Measurements from ENCODE around the gene KDM4B. TPM values are rescaled to one million over a fixed set of nuclear protein-coding genes. Genes with fewer than 3 reads are reported as not detected.

KDM4B gene
- total and polyA plus RNA-seq, 10 of the 15 experiments (the other 5 are each of a cell fraction or from before 2014, with no cell fraction given), result 0.47 to 49.6 (median 16.2) TPM

DNA sequence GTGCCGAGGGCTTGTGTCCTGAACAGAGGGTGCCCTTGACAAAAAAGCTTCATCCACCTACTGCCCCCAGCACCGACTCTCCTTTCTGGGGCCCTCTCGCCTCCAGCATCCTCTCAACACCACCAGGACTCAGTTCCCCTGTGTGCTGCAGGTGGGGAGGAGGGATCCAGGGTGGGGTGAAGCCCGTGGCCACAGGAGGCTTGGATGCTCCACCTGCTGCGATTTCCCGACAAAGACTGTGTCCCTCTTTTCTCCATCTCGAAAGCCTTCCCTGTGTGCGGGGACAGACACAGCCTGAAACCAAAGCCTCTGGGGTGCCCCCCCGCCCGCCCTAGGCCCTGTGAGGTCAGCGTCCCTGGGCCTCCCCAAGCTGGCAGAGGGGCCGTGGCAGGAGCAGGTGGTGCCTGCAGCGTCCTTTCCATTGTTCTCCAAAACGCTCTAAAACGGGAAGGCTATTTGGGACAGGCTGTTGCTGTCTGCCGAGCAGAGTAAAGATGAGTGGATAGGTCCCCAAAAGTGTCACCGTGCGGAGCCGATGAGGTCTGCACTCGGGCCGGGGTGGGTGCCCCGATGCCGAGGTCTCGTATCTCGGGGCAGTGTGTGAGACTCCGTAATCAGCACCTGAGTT, 186.0 kb downstream of the KDM4B start:
- ChIA-PET RAD21 (ENCODE audit: unreplicated experiment) (no interaction called here), SMC1A (ENCODE audit: uncharacterized antibody, unreplicated experiment) (no interaction called here), CTCF (interaction anchor here (0.9 to 1.3 kb wide), 3 partner anchors 8 to 16 kb away, joined by 3 to 4 read pairs (median 4); no protein-coding TSS in a partner anchor), POLR2A (no interaction called here)
- no peak overlapping the region for H3K27ac ChIP-seq (ENCODE audit: control insufficient read depth, insufficient read depth)
- H3K4me1 ChIP-seq (ENCODE audit: control insufficient read depth, insufficient read depth, low read length), result no peaks in the 10 kb centered on the region
- no peak overlapping the region for H3K4me3 ChIP-seq
- H3K27me3 ChIP-seq (replicated peaks in 1 of 2; ENCODE audit: control insufficient read depth in 2 of 2, insufficient read depth in 2 of 2, low read length in 1 of 2), result no peaks in the 10 kb centered on the region
- no peak overlapping the region for H3K9ac ChIP-seq (ENCODE audit: control insufficient read depth, insufficient read depth, low read length)
- H3K79me2 ChIP-seq (ENCODE audit: control insufficient read depth, insufficient read depth, low read length), result no peaks in the 10 kb centered on the region
- intact Hi-C loops (cut with micrococcal nuclease; ENCODE audit: unreplicated experiment), result loop anchor here (2.0 kb wide), 1 partner anchor 106 kb away; no protein-coding TSS in a partner anchor
- DNase-seq (ENCODE audit: low read depth, low spot score), result no peak
- WGBS (ENCODE audit: insufficient coverage, insufficient replicate concordance, low lambda C conversion rate, missing lambda C conversion rate), result 88% methylated on average over 22 of the region's 26 CpGs
- BruUV-seq (replicated peaks), result no TSS peak
- in situ Hi-C loops (cut with MboI), result no loop called here
- no peak overlapping the region for H3K4me2 ChIP-seq (ENCODE audit: control insufficient read depth, insufficient read depth)
- H3K36me3 ChIP-seq (ENCODE audit: control insufficient read depth in 2 of 2, insufficient read depth in 2 of 2, low read length in 1 of 2), result no peaks in the 10 kb centered on the region
- ATAC-seq, result no peak
- H3K9me3 ChIP-seq (replicated peaks; ENCODE audit: control insufficient read depth, insufficient read depth, low read length), result no peaks in the 10 kb centered on the region; the same call in 2 of the 3 replicates
- no peaks in the 10 kb centered on the region for H4K20me1 ChIP-seq (ENCODE audit: control insufficient read depth, insufficient read depth)
- no peak overlapping the region for H2AFZ ChIP-seq (ENCODE audit: control insufficient read depth, low read depth, low read length)
- no peak for FAIRE-seq
- TF ChIP-seq, protein P1, sequence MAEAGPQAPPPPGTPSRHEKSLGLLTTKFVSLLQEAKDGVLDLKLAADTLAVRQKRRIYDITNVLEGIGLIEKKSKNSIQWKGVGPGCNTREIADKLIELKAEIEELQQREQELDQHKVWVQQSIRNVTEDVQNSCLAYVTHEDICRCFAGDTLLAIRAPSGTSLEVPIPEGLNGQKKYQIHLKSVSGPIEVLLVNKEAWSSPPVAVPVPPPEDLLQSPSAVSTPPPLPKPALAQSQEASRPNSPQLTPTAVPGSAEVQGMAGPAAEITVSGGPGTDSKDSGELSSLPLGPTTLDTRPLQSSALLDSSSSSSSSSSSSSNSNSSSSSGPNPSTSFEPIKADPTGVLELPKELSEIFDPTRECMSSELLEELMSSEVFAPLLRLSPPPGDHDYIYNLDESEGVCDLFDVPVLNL (IDR thresholded peaks at IDR 0.05; ENCODE audit: low read depth, low read length), result no peak
- TF ChIP-seq NR2C2 (IDR thresholded peaks at IDR 0.05; ENCODE audit: borderline replicate concordance, control insufficient read depth, insufficient read length, low read depth) (no peak), IKZF1 (conservative IDR thresholded peaks at IDR 0.05) (no peak), PAX8 (IDR thresholded peaks at IDR 0.05) (no peak)

DNA sequence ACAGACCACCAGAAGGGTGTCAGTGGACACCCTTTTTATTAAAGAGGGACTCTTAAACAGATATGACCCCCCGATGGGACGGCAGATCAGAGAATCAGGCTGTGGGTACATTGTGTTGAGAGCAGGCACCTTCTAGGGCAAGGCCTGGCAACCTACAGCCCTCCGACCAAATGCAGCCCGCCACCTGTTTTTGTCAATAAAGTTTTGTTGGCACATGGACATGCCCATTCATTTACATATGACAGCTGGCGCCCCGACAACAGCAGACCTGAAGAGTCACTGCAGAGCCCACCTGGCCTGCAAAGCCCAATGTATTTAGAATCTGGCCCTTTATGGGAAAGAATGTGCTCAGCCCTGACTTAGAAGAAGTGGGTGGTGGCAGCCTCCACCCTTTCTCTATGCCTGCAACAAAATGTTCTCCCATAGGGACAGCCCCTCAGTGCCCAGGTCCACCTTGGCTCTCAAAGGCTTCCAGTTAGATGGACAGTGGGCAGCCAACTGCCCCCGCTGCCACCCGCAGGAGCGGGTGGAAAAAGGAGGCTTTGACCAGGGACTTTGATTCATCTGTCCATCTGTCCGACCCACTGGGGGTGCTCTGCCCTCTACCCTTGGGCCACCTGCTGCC, 186.8 kb downstream of the KDM4B start:
- H3K9me3 ChIP-seq (replicated peaks; ENCODE audit: control insufficient read depth, insufficient read depth, low read length), result no peaks in the 10 kb centered on the region; the same call in 2 of the 3 replicates
- no peak overlapping the region for H2AFZ ChIP-seq (ENCODE audit: control insufficient read depth, low read depth, low read length)
- H3K4me3 ChIP-seq, result no peak overlapping the region
- ChIA-PET POLR2A (no interaction called here), CTCF (no interaction called here), RAD21 (ENCODE audit: unreplicated experiment) (no interaction called here), SMC1A (ENCODE audit: uncharacterized antibody, unreplicated experiment) (no interaction called here)
- ATAC-seq (no peak), DNase-seq (ENCODE audit: low read depth, low spot score) (no peak), FAIRE-seq (no peak)
- H4K20me1 ChIP-seq (ENCODE audit: control insufficient read depth, insufficient read depth), result no peaks in the 10 kb centered on the region
- no peaks in the 10 kb centered on the region for H3K27me3 ChIP-seq (replicated peaks in 1 of 2; ENCODE audit: control insufficient read depth in 2 of 2, insufficient read depth in 2 of 2, low read length in 1 of 2)
- no peaks in the 10 kb centered on the region for H3K36me3 ChIP-seq (ENCODE audit: control insufficient read depth in 2 of 2, insufficient read depth in 2 of 2, low read length in 1 of 2)
- intact Hi-C loops (cut with micrococcal nuclease; ENCODE audit: unreplicated experiment) (loop anchor here (2.0 kb wide), 1 partner anchor 107 kb away; no protein-coding TSS in a partner anchor), in situ Hi-C loops (cut with MboI) (no loop called here)
- H3K27ac ChIP-seq (ENCODE audit: control insufficient read depth, insufficient read depth), result no peak overlapping the region
- BruUV-seq (replicated peaks), result no TSS peak
- H3K4me1 ChIP-seq (ENCODE audit: control insufficient read depth, insufficient read depth, low read length), result no peaks in the 10 kb centered on the region
- no peaks in the 10 kb centered on the region for H3K79me2 ChIP-seq (ENCODE audit: control insufficient read depth, insufficient read depth, low read length)
- H3K9ac ChIP-seq (ENCODE audit: control insufficient read depth, insufficient read depth, low read length), result no peak overlapping the region
- H3K4me2 ChIP-seq (ENCODE audit: control insufficient read depth, insufficient read depth), result no peak overlapping the region
- TF ChIP-seq STAT1 (conservative IDR thresholded peaks at IDR 0.05) (no peak), ZBTB40 (IDR thresholded peaks at IDR 0.05; ENCODE audit: borderline replicate concordance) (peak; percentile 61)
- WGBS (ENCODE audit: insufficient coverage, insufficient replicate concordance, low lambda C conversion rate, missing lambda C conversion rate), result 92% methylated on average over 10 of the region's 10 CpGs

Measured in GM12878 (cell line).